ENCODE data around the gene SIN3A. TPM values are rescaled to one million over a fixed set of nuclear protein-coding genes. Genes with fewer than 3 reads are reported as not detected.
"Not testable (repeated sequence)": the region's sequence is repeated elsewhere in the genome, so short reads cannot be mapped to it uniquely, and the experiment has no call there.

Gene SIN3A
- total RNA-seq, 2 experiments from 2014 or later, result 67.5 to 72.4 TPM

DNA sequence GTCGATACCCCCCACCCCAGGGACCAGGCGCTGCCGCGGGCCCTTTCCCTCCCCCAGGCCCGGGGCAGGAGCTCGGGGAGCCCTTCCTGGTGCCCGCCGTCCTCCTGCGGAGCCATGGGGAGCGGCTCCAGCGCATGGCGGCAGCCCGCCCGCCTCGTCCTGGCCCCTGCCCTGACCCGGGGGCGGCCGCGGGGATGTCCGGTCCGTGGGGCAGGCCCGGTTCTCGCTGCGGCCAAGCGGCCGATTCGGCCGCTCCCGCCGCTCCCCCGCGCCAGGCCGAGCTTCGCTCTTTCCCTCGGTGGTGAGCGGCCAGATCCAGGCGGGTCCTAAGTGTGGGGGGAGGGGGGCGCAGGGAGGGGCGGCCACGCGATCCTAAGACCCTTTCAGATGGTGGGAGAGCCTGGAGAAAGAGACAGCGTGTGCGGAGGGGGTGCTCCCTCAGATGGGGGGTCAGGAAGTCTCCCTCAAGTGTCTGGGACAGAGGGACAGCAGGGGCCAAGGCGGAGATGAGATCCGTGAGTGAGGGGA, 103.4 kb downstream of the SIN3A start:
- ATAC-seq, result no peak
- CTCF ChIA-PET, result no interaction called here
- H3K27me3 Mint-ChIP-seq, result peaks cover 1% of the 10 kb centered on the region

DNA sequence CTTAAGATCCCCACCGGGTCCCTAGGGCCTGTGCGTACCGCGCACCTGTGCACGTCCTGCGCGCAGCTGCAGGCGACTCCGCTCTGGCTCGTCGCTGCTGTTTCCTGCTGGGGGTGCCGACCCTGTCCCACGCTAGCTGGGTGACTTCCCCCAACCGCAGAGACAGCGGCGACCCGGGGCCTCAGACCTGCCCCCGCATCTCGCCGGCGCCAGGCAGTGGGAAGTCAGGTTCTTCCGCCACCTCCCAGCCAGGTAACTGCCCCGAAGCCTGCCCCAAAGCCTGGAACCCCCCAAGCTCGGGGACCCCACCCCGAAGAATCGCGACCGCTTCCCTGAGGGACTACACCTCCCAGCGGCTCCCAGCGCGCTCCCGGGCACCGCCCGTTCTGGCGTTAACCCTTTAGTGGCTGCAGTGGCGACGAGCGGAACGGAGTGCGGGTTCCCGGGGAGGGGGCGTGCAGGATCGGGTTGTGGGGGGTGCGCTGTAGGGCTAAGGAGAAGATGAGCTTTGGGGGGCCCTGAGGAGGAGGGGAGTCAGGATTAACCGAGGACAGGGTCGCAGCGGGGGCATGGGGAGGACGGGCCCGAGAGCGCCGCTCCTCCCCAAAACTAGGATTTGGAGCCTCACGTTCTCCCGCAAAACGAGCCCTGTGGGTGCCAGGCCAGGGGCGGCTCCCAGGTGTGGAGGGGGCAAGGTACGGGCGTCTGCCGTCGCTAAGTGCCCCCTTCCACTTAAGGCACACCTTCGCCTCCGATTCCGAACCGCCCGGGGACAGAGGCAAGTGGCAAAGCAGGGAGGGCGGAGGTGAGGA, 104.1 kb downstream of the SIN3A start:
- Mint-ChIP-seq H3K9me3 (peaks cover 18% of the 10 kb centered on the region), H3K27me3 (peaks cover 1% of the 10 kb centered on the region), H3K27ac (peak overlapping the region; percentile 62), H3K4me1 (ENCODE audit: low read depth) (peaks cover 28% of the 10 kb centered on the region), H3K36me3 (ENCODE audit: low read depth) (peaks cover 25% of the 10 kb centered on the region), H3K4me3 (peak overlapping the region; percentile 76)
- intact Hi-C loops (cut with micrococcal nuclease), result no loop called here
- ChIA-PET POLR2A (interaction anchor here (2.3 to 11.3 kb wide), 2 partner anchors 12 to 21 kb away, joined by 7 to 81 read pairs; partner anchors contain the start of gene MAN2C1), CTCF (interaction anchor here (1.0 kb wide), 1 partner anchor 20 kb away, joined by 4 read pairs; the partner anchor contains the start of gene MAN2C1)
- DNase-seq (peak; percentile 76), ATAC-seq (peak; percentile 61)
- TF ChIP-seq, protein P1, sequence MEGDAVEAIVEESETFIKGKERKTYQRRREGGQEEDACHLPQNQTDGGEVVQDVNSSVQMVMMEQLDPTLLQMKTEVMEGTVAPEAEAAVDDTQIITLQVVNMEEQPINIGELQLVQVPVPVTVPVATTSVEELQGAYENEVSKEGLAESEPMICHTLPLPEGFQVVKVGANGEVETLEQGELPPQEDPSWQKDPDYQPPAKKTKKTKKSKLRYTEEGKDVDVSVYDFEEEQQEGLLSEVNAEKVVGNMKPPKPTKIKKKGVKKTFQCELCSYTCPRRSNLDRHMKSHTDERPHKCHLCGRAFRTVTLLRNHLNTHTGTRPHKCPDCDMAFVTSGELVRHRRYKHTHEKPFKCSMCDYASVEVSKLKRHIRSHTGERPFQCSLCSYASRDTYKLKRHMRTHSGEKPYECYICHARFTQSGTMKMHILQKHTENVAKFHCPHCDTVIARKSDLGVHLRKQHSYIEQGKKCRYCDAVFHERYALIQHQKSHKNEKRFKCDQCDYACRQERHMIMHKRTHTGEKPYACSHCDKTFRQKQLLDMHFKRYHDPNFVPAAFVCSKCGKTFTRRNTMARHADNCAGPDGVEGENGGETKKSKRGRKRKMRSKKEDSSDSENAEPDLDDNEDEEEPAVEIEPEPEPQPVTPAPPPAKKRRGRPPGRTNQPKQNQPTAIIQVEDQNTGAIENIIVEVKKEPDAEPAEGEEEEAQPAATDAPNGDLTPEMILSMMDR (IDR thresholded peaks at IDR 0.05), result no peak

More for the DNA sequence above, 103.4 kb downstream of the SIN3A start:
- intact Hi-C loops (cut with micrococcal nuclease), result no loop called here
- Mint-ChIP-seq H3K4me3 (peak overlapping the region; percentile 76), H3K27ac (peak overlapping the region; percentile 59), H3K9me3 (peaks cover 18% of the 10 kb centered on the region), H3K4me1 (ENCODE audit: low read depth) (peaks cover 28% of the 10 kb centered on the region), H3K36me3 (ENCODE audit: low read depth) (peaks cover 25% of the 10 kb centered on the region)
- POLR2A ChIA-PET, result interaction anchor here (0.8 to 11.3 kb wide), 3 partner anchors 12 to 105 kb away, joined by 3 to 81 read pairs (median 7); partner anchors contain the start of gene MAN2C1
- TF ChIP-seq, protein P1 (IDR thresholded peaks at IDR 0.05), result no peak
- no peak for DNase-seq

DNA sequence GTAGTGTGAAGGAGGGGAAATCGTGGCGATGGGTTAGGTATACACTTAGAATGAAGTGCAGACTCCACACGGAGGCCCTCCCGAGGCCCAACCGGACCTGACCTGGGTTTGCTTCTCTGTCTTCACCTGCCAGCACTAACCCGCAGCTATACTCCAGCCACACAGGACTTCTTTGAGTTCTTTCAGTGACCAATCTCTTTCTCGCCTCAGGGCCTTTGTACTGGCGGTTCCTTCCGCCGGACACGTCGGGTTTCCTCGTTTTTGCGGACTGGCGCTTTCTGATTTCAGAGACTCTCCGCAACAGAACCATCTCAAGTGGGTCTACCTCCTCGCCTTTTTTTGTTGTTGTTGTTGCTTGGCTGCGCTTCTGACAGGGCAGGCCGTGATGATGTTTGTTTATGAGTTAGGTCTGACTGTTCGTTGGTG, 104.7 kb downstream of the SIN3A start, which contains the start of gene NEIL1:
Gene NEIL1, plus strand, starts transcription at position 244 of the 426 bp plus-strand sequence. CDS start 1,867 bp downstream, outside the sequence.
- Mint-ChIP-seq H3K9me3 (peaks cover 18% of the 10 kb centered on the region), H3K36me3 (ENCODE audit: low read depth) (peaks cover 25% of the 10 kb centered on the region), H3K4me3 (peak within 1 kb of the TSS; percentile 76), H3K27ac (peak within 1 kb of the TSS; percentile 62), H3K27me3 (peaks cover 1% of the 10 kb centered on the region), H3K4me1 (ENCODE audit: low read depth) (peaks cover 28% of the 10 kb centered on the region)
- DNase-seq, result no peak
- intact Hi-C loops (cut with micrococcal nuclease), result no loop called here
- ATAC-seq, result no peak
- TF ChIP-seq, protein P1 (IDR thresholded peaks at IDR 0.05), result no peak
- ChIA-PET POLR2A (interaction anchor here (2.3 to 11.3 kb wide), 2 partner anchors 13 to 21 kb away, joined by 7 to 81 read pairs; partner anchors contain the start of gene MAN2C1), CTCF (interaction anchor here (1.0 kb wide), 1 partner anchor 21 kb away, joined by 4 read pairs; the partner anchor contains the start of gene MAN2C1)

- intact Hi-C loops (cut with micrococcal nuclease); H3K27ac Mint-ChIP-seq; H3K4me3 Mint-ChIP-seq; DNase-seq; ATAC-seq; CTCF ChIA-PET; POLR2A ChIA-PET; H3K9me3 Mint-ChIP-seq; H3K27me3 Mint-ChIP-seq: not testable (repeated sequence)
- Mint-ChIP-seq H3K36me3 (ENCODE audit: low read depth) (peaks cover 16% of the 10 kb centered on the region), H3K4me1 (ENCODE audit: low read depth) (peaks cover 10% of the 10 kb centered on the region)
Observed at GRCh38 chr15:75343953-75344352, 107.5 kb downstream of the SIN3A start.

- Mint-ChIP-seq H3K27ac (no peak overlapping the region), H3K4me1 (ENCODE audit: low read depth) (peaks cover 8% of the 10 kb centered on the region)
Observed at GRCh38 chr15:75342221-75342620, 109.3 kb downstream of the SIN3A start.

More at GRCh38 chr15:75342221-75342620, 109.3 kb downstream of the SIN3A start:
- intact Hi-C loops (cut with micrococcal nuclease), result no loop called here
- Mint-ChIP-seq H3K4me3 (no peak overlapping the region), H3K27me3 (peaks cover 1% of the 10 kb centered on the region), H3K36me3 (ENCODE audit: low read depth) (peaks cover 11% of the 10 kb centered on the region), H3K9me3 (no peaks in the 10 kb centered on the region)
- ATAC-seq, result no peak
- DNase-seq, result no peak
- TF ChIP-seq, protein P1 (IDR thresholded peaks at IDR 0.05), result no peak
- ChIA-PET POLR2A (no interaction called here), CTCF (no interaction called here)
